A549 (cell line): Measurements from ENCODE around the gene GSTCD. TPM values are rescaled to one million over a fixed set of nuclear protein-coding genes. Genes with fewer than 3 reads are reported as not detected.

Source experiments
- ATAC-seq, 2 experiments: fragments of 200-7000 bp in 1 of 2; fragments of >200 bp in 1 of 2; cut with Nextera tagmentation in 1 of 2; cut with Tn5 transposase in 1 of 2; 3 replicates each; pipeline versions ENCODE4 v1.8.0 to v1.9.1; 2018 to 2020; ENCODE audit warnings: mild to moderate bottlenecking in 1 of 2, moderate library complexity in 1 of 2
- CTCF ChIA-PET: fragments of 300-600 bp; sonication (Branson Sonifier 250); formaldehyde crosslinking; extraction: SDS; loops from one replicate; lab custom pipeline; 2021; ENCODE audit warnings: antibody characterized with exemption, inconsistent platforms; lab: Yijun Ruan, JAX
- POLR2A ChIA-PET: fragments of 350-600 bp; formaldehyde crosslinking; extraction: SDS; loops from one replicate; lab custom pipeline; 2021; ENCODE audit warnings: antibody characterized with exemption, inconsistent platforms; lab: Yijun Ruan, JAX
- DNase-seq, 2 experiments: peaks; one replicate each; pipeline versions ENCODE4 v3.0.0 to v3.0.0-alpha.2; 2011 to 2016; ENCODE audit warnings: low read depth in 1 of 2, low spot score in 1 of 2
- FAIRE-seq: peaks from 2 replicates; lab custom pipeline; 2011; peaks lifted over from hg19 to GRCh38; lab: Jason Lieb, UNC
- H3K27ac ChIP-seq, 2 experiments: fragments of >200 bp; sonication (Bioruptor Twin); formaldehyde crosslinking; 3 replicates each; pipeline ENCODE4 v1.5.1; 2016 to 2017
- H3K4me1 ChIP-seq: fragments of >200 bp; sonication (Bioruptor Twin); formaldehyde crosslinking; 3 replicates; pipeline ENCODE4 v1.6.1; 2016
- H3K4me2 ChIP-seq: fragments of >200 bp; sonication (Bioruptor Twin); formaldehyde crosslinking; 3 replicates; pipeline ENCODE4 v1.6.1; 2016
- H3K4me3 ChIP-seq: fragments of >200 bp; sonication (Bioruptor Twin); formaldehyde crosslinking; 3 replicates; pipeline ENCODE4 v1.5.1; 2016
- H3K9me3 ChIP-seq: fragments of >200 bp; sonication (Bioruptor Twin); formaldehyde crosslinking; 3 replicates; pipeline ENCODE4 v1.6.1; 2016
- ATOH8 ChIP-seq: fragments of 250-450 bp; sonication (Bioruptor Pico); IDR thresholded peaks from 2 replicates; pipeline ENCODE4 v1.5.0; 2020; ENCODE audit warnings: low read depth, mild to moderate bottlenecking, moderate library complexity
- BCL3 ChIP-seq: fragments of >200 bp; sonication (Bioruptor Twin); formaldehyde crosslinking; IDR thresholded peaks from 3 replicates; pipeline ENCODE4 v1.6.1; 2016
- CBX2 ChIP-seq: fragments of 200-600 bp; sonication (generic); IDR thresholded peaks from 2 replicates; pipeline ENCODE4 v1.6.1; 2016; ENCODE audit warnings: low read depth, mild to moderate bottlenecking, borderline replicate concordance
- CBX8 ChIP-seq: fragments of 200-600 bp; sonication (generic); IDR thresholded peaks from 2 replicates; pipeline ENCODE4 v1.6.1; 2016
- CEBPB ChIP-seq, 2 experiments: fragments of >200 bp in 1 of 2; sonication (Bioruptor Twin) in 1 of 2; formaldehyde crosslinking in 1 of 2; IDR thresholded peaks; 2 replicates each; pipeline ENCODE4 v1.6.1; 2012 to 2016
- CHD2 ChIP-seq: fragments of 150-350 bp; IDR thresholded peaks from 2 replicates; pipeline ENCODE4 v1.6.1; 2014; ENCODE audit warnings: low read length; ENCODE audit not compliant: partially characterized antibody
- EHF ChIP-seq: fragments of 250-450 bp; sonication (Bioruptor Pico); IDR thresholded peaks from 2 replicates; pipeline ENCODE4 v1.5.0; 2020; ENCODE audit warnings: mild to moderate bottlenecking
- EHMT2 ChIP-seq: fragments of 200-600 bp; sonication (generic); IDR thresholded peaks from 2 replicates; pipeline ENCODE4 v1.6.1; 2016; ENCODE audit warnings: antibody characterized with exemption, low read depth, mild to moderate bottlenecking, moderate library complexity
- ELK1 ChIP-seq: fragments of 150-350 bp; IDR thresholded peaks from 2 replicates; pipeline ENCODE4 v1.6.1; 2014; ENCODE audit warnings: low read depth, mild to moderate bottlenecking, low read length
- ESRRA ChIP-seq: fragments of 150-350 bp; IDR thresholded peaks from 2 replicates; pipeline ENCODE4 v1.6.1; 2014; ENCODE audit warnings: mild to moderate bottlenecking, low read length, borderline replicate concordance
- GATA3 ChIP-seq: IDR thresholded peaks from 2 replicates; pipeline ENCODE4 v1.6.1; 2012; ENCODE audit warnings: borderline replicate concordance
- HEYL ChIP-seq: fragments of 250-450 bp; sonication (Bioruptor Pico); IDR thresholded peaks from 2 replicates; pipeline ENCODE4 v1.8.0; 2021; ENCODE audit warnings: mild to moderate bottlenecking, moderate library complexity
- HMGXB4 ChIP-seq: fragments of 250-450 bp; sonication (Bioruptor Pico); IDR thresholded peaks from 2 replicates; pipeline ENCODE4 v1.5.0; 2021; ENCODE audit warnings: mild to moderate bottlenecking, moderate library complexity, borderline replicate concordance
- HOXA7 ChIP-seq: fragments of 250-450 bp; sonication (Bioruptor Pico); IDR thresholded peaks from 2 replicates; pipeline ENCODE4 v1.5.0; 2020; ENCODE audit warnings: mild to moderate bottlenecking, moderate library complexity
- HOXB5 ChIP-seq: fragments of 250-450 bp; sonication (Bioruptor Pico); IDR thresholded peaks from 2 replicates; pipeline ENCODE4 v1.5.0; 2020; ENCODE audit warnings: mild to moderate bottlenecking, moderate library complexity
- MAZ ChIP-seq: fragments of 150-350 bp; IDR thresholded peaks from 2 replicates; pipeline ENCODE4 v1.6.1; 2014; ENCODE audit warnings: antibody characterized with exemption, low read depth, low read length, borderline replicate concordance
- MYC ChIP-seq: IDR thresholded peaks from 2 replicates; pipeline ENCODE4 v1.6.1; 2012; ENCODE audit warnings: mild to moderate bottlenecking, inconsistent platforms, low read length, improper control_type of control experiment, borderline replicate concordance
- NPAS2 ChIP-seq: fragments of 250-450 bp; sonication (Bioruptor Pico); IDR thresholded peaks from 2 replicates; pipeline ENCODE4 v1.8.0; 2022; ENCODE audit warnings: mild to moderate bottlenecking, moderate library complexity, borderline replicate concordance
- PHF8 ChIP-seq: fragments of 200-600 bp; sonication (generic); IDR thresholded peaks from 2 replicates; pipeline ENCODE4 v1.6.1; 2016; ENCODE audit warnings: low read depth, mild to moderate bottlenecking, antibody characterized with exemption, moderate library complexity, borderline replicate concordance
- POLR2AphosphoS2 ChIP-seq: conservative IDR thresholded peaks from 2 replicates; pipeline ENCODE4 v1.6.1; 2012; ENCODE audit warnings: low read length, improper control_type of control experiment, inconsistent platforms
- RCOR1 ChIP-seq: fragments of 150-350 bp; IDR thresholded peaks from 2 replicates; pipeline ENCODE4 v1.6.1; 2014; ENCODE audit warnings: antibody characterized with exemption, low read length, low read depth
- REST ChIP-seq: fragments of 200-600 bp; sonication (generic); IDR thresholded peaks from 2 replicates; pipeline ENCODE4 v1.6.1; 2016; ENCODE audit warnings: antibody characterized with exemption, mild to moderate bottlenecking, moderate library complexity
- RFX5 ChIP-seq: fragments of 450-650 bp; IDR thresholded peaks from 2 replicates; pipeline ENCODE4 v1.7.1; 2014; ENCODE audit warnings: antibody characterized with exemption, mild to moderate bottlenecking, moderate library complexity
- SREBF2 ChIP-seq: fragments of 450-650 bp; IDR thresholded peaks from 2 replicates; pipeline ENCODE4 v1.6.1; 2014; ENCODE audit warnings: mild to moderate bottlenecking, moderate library complexity
- ZNF302 ChIP-seq: fragments of 250-450 bp; sonication (Bioruptor Pico); IDR thresholded peaks from 2 replicates; pipeline ENCODE4 v1.9.0; 2021; ENCODE audit warnings: inconsistent platforms, mild to moderate bottlenecking, moderate library complexity
- WGBS: methylation state at CpG from one replicate; pipeline ENCODE4 v1.1.6; 2017; ENCODE audit errors: missing lambda C conversion rate; 5-methylcytosine and 5-hydroxymethylcytosine counted together
- polyA plus RNA-seq, 4 experiments: library from polyadenylated mRNA; depleted of rRNA in 3 of 4; stranded (reverse); fragments of >200 nt; fragmentation: RNase III in 1 of 4; extraction: RNeasy Plus Mini Kit Qiagen cat#74134 plus additional on column Dnase treatment in 1 of 4; gene quantifications; 2 replicates in 3 of 4; 3 replicates in 1 of 4; pipeline ENCODE4 v1.2.3, GENCODE V29; 2011 to 2017

Gene GSTCD
- polyA plus RNA-seq, 2 of the 4 experiments (the other 2 are of a cell fraction) = 10.0 to 28.7 TPM

- ATAC-seq (no peak), FAIRE-seq (no peak), DNase-seq (no peak)
- no peak for TF ChIP-seq HEYL (CRISPR knock-in tag)
- TF ChIP-seq EHMT2 = no peak
- TF ChIP-seq PHF8 = no peak
- no peak for TF ChIP-seq BCL3
- TF ChIP-seq POLR2AphosphoS2 = no peak
- TF ChIP-seq ESRRA = no peak
- no peak for TF ChIP-seq CEBPB (IDR thresholded peaks at IDR 0.05)
- TF ChIP-seq SREBF2 = no peak
- no peak for TF ChIP-seq CBX8
- no peak for TF ChIP-seq NPAS2 (CRISPR knock-in tag)
- TF ChIP-seq CHD2 = no peak
- no peak for TF ChIP-seq CBX2
- ChIA-PET POLR2A (no interaction called here), CTCF (no interaction called here)
- no peak overlapping the region for H3K4me3 ChIP-seq
- 91% methylated on average over 2 of the region's 2 CpGs for WGBS
- no peak overlapping the region for H3K4me2 ChIP-seq
- H3K9me3 ChIP-seq = no peaks in the 10 kb centered on the region
- H3K27ac ChIP-seq = no peak overlapping the region
- no peaks in the 10 kb centered on the region for H3K4me1 ChIP-seq
These were observed 128.5 kb downstream of the GSTCD start for GRCh38 chr4:105837037-105837436.

GRCh38 chr4:105838082-105838481, 129.5 kb downstream of the GSTCD start:
- no peak for ATAC-seq
- no peak for FAIRE-seq
- no peak for DNase-seq
- no peaks in the 10 kb centered on the region for H3K9me3 ChIP-seq
- ChIA-PET POLR2A (no interaction called here), CTCF (no interaction called here)
- TF ChIP-seq HMGXB4 (no peak), MYC (no peak), HOXA7 (CRISPR knock-in tag) (no peak), RFX5 (no peak), ELK1 (no peak), GATA3 (no peak), HEYL (CRISPR knock-in tag) (no peak), MAZ (no peak), CBX2 (no peak), REST (no peak), ATOH8 (no peak), RCOR1 (no peak), EHF (CRISPR knock-in tag) (no peak), ZNF302 (CRISPR knock-in tag) (no peak), PHF8 (no peak), HOXB5 (CRISPR knock-in tag) (no peak)
- no peak overlapping the region for H3K4me3 ChIP-seq
- no peak overlapping the region for H3K27ac ChIP-seq
- H3K4me2 ChIP-seq = no peak overlapping the region
- no peaks in the 10 kb centered on the region for H3K4me1 ChIP-seq
- WGBS = 75% methylated on average over 1 of the region's 1 CpG
